HG03103 (cell line): ENCODE data around the gene NR2F1-AS1.

ENCODE experiments used
- ATAC-seq: cut with Tn5 transposase; IDR thresholded peaks from one replicate; pipeline ENCODE4 v1.9.1; 2021; ENCODE audit warnings: low read depth; ENCODE audit not compliant: unreplicated experiment

The NR2F1-AS1 gene

GRCh38 chr5:93452255-93452654, 128.8 kb downstream of the NR2F1-AS1 start:
- ATAC-seq: no peak

DNA sequence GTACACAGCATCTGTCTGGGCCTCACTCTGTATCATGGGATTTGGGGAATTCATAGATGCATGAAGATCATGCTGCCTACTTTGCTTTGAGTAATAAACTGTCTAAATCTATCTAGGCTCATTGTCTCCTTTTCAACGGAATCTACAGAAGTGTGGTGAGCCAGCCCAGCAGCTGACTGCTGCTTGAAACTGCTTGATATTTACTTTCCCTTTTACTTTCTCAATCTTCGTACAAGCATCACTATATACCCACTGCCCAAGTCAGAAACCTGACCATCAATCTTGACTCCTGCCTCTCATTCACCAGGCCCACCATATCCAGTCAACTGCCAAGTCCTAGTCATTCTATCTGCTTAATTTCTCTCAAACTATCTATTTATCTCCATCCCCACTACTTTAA, 142.9 kb downstream of the NR2F1-AS1 start:
- no peak for ATAC-seq

DNA sequence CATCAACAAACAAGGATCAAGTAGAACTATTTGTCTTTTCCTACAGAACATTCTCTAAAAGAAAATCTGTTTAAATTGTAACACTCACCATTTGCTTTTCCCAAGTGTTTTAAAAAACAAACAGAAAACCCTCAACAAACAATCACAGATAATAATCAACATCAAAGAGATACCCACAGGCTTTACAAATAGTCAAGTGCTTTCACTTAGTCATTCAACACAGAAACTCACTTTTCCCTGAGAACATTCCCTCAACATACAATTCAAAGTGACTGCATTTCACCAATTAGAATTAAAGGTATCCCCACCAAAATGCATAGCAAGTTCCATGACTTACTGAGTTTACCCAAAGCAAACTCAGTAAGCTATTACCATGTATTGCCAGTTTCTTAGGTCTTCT, 144.9 kb downstream of the NR2F1-AS1 start:
- ATAC-seq: no peak

- no peak for ATAC-seq
Observed at GRCh38 chr5:93433422-93433821, 147.6 kb downstream of the NR2F1-AS1 start.

- ATAC-seq: no peak
Observed at GRCh38 chr5:93431250-93431649, 149.8 kb downstream of the NR2F1-AS1 start.

DNA sequence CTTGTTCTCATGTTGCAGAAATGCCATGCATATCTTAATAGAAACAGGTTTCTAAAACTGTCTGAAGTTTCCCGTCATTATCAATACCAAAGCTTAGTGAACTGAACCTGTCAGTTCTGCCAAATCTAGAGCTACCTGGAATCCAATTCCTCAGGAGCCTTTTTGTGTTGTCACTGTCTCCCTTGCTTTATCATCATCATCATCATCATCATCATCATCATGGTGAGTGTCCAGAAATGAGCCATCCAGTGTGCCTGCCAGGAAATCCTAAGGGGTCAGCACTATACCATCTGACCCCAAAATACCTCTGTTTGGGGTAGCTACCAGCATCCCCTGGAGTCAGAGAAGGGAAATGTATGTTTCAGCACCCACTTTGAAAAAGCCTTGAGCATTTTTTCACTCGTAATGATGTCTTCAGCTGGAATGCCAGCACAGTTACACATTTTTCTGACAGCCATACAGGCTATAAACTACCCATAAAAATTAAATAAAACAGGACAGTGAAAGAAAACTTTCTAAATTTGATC, 150.3 kb downstream of the NR2F1-AS1 start:
- no peak for ATAC-seq

GRCh38 chr5:93430118-93430517, 150.9 kb downstream of the NR2F1-AS1 start:
- ATAC-seq: no peak

GRCh38 chr5:93428868-93429267, 152.2 kb downstream of the NR2F1-AS1 start:
- ATAC-seq: no peak

DNA sequence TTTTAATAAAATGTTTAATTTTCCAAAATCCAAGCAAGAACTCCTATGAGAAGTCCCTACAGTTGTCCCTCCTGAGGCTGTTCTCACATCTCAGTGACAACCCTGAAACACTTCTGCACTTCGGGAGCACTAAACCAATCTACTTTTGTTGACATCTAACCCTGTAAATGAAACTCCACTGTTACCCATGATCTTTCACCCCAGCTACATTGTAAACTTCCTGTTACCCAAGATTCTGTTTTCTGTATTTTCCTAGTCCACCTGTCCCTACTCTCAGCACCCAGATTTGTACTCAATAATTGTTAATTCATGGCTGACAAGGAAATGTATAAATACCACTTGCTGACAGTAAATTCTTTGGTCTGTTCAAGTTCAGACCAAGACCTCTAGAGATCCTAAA, 153.7 kb downstream of the NR2F1-AS1 start:
- no peak for ATAC-seq

DNA sequence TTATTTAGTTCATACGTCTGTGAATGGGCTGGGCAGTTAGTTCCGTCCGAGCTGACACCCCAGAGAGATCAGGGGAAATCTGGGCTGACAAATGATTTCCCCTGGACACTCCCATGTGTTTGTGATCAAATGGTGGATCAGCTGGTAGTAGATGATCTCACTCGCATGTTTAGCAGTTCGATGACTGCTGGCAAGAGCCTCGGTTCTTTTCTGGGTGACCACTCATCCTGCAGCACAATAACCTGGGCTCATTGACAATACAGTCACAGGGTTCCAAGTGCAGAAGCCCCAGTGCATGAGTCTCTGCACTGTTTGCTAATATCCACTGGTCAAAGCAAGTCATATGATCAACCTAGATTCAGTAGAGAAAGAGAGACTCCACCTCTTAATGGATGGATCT, 155.9 kb downstream of the NR2F1-AS1 start:
- no peak for ATAC-seq

- no peak for ATAC-seq
Observed at GRCh38 chr5:93423300-93423699, 157.7 kb downstream of the NR2F1-AS1 start.

DNA sequence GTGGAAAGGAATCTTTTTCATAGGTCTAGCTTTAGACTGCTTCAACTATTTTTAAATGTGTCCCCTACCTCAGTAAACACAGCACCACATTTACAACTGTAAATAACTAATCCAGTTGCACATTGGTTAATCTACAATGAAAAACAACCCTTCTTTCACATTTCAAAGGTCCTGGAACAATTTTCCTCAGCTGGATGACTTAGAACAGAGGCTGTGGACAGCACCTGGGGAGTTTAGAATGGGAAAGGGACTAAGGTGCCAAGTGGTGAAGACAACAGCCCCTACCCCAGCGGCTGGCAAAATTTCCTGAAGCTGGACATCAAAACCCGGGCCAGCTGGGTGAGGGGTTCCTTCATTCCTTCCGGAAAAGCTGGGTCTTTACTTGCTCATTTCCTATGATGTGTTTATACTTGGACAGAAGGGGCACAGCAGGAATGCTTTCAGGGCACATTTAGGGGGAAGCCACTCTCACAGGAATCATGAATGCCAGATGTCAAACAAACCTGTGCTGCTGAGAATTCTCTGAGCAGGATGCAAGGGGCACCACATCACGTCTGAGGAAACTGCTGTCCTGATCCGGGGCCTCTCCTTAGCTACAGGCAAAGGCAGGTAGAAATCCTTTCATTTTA, 158.3 kb downstream of the NR2F1-AS1 start:
- ATAC-seq: no peak

DNA sequence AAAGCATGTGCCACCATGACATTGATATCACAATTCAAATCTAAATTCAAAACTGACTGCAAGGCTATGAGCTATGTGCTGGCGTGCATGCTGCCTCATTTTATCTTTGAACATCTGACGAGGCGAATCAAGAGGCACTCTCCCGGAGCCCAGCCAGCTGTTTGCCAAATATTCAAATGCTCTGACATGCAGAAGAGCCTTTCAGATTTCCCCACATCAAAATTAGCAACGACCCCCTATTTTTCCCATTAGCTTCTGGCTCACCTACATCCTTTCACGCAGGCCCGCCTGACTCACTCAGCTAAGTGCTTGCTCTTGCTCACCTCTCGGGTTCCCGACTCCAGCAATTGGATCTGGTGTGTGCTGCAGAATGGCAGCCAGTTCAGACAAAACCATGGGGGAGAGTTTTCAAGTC, 159.0 kb downstream of the NR2F1-AS1 start:
- ATAC-seq: no peak

- no peak for ATAC-seq
Observed at GRCh38 chr5:93421468-93421867, 159.6 kb downstream of the NR2F1-AS1 start.

GRCh38 chr5:93417490-93417889, 163.5 kb downstream of the NR2F1-AS1 start:
- ATAC-seq: no peak

DNA sequence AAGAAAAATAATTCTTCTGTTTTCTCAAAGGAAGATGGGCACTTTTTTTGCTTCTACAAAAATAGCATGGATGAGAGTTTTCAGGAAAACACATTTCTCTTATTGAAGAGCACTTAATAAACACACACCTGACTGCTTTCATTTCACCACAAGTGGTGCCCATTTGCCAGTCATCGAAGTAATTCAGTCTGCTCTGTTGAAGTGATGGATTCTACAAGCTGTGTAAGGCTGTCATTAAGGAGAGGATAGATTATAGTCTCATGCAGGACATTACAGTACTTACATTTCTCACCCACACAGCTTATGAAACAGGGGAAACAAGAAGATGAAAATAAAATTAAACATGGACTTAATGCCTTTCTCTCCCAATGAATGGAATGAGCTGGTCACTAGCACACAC, 165.2 kb downstream of the NR2F1-AS1 start:
- ATAC-seq: no peak

- ATAC-seq: no peak
Observed at GRCh38 chr5:93411716-93412115, 169.3 kb downstream of the NR2F1-AS1 start.

DNA sequence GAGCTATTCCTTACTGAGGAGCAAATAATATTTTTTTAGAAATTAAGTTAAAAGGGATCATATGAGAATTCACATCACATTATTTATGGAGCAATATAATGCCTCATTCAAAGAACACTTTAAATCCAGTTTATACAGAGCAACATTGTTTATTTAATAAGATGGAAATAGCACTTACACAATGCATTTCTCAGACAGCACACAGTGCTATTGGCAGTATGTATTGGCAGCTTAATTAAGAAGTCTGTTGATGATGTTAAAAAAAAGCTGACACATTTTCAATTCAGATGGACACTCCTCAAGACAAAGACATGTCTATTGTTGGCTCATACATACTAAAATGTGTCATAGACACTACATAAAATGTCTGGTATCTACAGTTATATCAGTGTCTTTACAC, 171.3 kb downstream of the NR2F1-AS1 start:
- ATAC-seq: no peak

DNA sequence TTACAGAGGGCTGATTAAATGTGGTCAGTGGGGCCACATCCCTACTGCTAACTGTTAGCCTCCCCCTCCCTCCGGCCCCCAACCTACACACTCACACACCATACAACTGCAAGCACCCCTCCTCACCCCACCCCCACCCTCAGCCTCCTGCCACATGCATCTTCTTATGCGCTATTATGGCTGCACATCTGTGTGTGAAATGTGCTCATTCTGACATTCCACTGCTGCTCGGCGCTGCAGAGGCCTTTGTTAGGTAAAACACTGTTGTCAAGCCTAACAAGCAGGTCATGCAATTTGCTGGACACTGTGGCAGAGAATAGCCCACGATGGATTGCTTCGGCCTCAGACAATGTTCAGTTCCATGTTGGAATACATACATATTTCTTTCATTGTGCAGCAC, 173.6 kb downstream of the NR2F1-AS1 start:
- ATAC-seq: no peak

- ATAC-seq: no peak
Observed at GRCh38 chr5:93406971-93407401, 174.0 kb downstream of the NR2F1-AS1 start.

DNA sequence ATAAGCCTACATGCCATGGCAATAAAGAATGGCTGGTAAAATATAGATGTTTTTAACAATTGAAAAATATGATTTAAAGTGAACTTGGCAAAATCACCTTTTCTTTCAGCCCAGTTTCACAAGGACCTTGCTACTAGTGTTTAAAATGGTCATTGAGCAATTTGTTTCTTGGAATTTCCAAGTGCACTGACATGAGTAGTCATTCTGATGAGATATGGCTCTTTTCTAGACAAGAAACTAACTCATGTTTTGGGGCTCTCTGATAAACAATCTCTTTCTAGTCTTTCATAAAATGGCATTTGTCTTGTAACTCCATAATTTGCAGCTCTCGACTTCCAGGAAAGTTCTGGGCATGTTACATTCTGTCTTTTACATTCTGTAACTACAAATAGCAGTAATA, 176.8 kb downstream of the NR2F1-AS1 start:
- no peak for ATAC-seq

DNA sequence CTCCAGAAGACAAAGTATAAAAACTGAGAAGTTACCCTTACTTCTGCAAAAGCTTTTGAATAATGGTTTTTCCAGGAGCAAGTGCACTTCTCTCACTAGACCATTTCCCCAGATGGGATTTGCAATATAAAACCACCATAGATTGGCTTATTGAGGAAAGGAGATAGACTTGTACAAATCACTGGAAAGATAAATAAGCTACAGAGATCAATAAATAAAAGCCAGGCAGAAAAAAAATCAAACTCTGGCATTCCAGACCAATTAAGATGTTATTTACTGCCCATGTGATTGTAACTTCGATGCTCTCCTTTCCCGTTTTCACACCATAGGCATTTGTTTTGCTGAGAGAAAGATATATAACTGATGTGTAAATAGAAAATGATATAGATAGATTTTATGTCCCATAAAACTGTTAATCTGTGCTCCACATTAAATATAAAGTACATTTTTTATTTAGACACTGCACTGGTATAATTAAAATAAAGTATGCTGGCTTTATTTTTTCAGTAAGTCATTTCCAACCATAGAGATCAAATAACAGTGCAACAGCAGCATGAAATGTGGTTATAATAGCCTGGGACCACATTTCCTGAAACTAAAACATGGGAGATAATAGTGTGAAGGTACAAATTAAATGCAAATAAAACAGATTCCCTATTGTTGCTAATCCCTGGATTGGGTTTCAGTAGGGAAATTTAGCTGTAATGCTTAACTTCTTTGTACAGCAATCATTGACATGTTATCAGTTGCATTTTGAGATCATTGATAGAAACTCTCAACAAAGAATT, 177.7 kb downstream of the NR2F1-AS1 start:
- ATAC-seq: no peak
